Esophagus muscularis mucosa (tissue), 4 donors: ENCODE data around the gene SLC35G3.

Experiments used
- EP300 ChIP-seq: sonication (generic); formaldehyde crosslinking; IDR thresholded peaks from one replicate; pipeline ENCODE4 v1.6.1; 2017; ENCODE audit warnings: antibody characterized with exemption
- POLR2AphosphoS5 ChIP-seq, 2 donors: sonication (generic); formaldehyde crosslinking; IDR thresholded peaks; one replicate each; pipeline ENCODE4 v1.6.1; 2017; ENCODE audit warnings: antibody characterized with exemption in 2 of 2
- TF ChIP-seq, protein P1 (sequence below), 3 experiments: fragments of 200-600 bp in 2 of 3; fragments of 450-650 bp in 1 of 3; sonication (generic) in 2 of 3; IDR thresholded peaks; one replicate each; pipeline ENCODE4 v1.5.1; 2017 to 2019; ENCODE audit warnings: antibody characterized with exemption in 3 of 3, mild to moderate bottlenecking in 2 of 3, moderate library complexity in 1 of 3

DNA sequence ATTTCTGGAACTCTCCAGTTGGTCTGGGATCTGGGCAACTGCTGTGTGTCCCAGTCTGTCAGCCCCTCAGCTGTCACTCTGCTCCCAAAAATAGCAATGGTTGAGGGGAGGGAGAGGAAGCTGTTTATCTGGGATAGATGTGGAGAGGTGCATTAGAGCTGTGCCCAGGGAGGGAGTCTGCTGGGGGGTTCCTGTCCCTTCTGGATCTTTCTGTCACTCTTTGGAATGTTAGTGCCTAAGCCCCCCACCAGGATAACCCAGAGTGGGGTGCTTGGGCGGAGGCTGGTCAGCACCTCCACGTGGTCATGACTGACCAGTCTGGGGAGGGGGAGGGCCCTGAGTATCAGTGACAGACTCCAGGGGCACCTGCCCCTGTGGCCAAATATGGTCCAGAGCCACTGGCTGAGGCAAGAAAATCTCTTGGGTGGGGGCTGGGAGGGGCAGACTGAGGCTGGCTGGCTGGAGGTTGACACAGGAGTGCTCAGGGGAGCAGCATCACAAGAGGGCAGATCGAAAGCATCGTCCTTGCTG lies 46.8 kb downstream of the SLC35G3 start, which contains the start of gene UNC45B:
- TF ChIP-seq, protein P1, sequence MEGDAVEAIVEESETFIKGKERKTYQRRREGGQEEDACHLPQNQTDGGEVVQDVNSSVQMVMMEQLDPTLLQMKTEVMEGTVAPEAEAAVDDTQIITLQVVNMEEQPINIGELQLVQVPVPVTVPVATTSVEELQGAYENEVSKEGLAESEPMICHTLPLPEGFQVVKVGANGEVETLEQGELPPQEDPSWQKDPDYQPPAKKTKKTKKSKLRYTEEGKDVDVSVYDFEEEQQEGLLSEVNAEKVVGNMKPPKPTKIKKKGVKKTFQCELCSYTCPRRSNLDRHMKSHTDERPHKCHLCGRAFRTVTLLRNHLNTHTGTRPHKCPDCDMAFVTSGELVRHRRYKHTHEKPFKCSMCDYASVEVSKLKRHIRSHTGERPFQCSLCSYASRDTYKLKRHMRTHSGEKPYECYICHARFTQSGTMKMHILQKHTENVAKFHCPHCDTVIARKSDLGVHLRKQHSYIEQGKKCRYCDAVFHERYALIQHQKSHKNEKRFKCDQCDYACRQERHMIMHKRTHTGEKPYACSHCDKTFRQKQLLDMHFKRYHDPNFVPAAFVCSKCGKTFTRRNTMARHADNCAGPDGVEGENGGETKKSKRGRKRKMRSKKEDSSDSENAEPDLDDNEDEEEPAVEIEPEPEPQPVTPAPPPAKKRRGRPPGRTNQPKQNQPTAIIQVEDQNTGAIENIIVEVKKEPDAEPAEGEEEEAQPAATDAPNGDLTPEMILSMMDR (IDR thresholded peaks at IDR 0.05) = no peak
- TF ChIP-seq POLR2AphosphoS5 (IDR thresholded peaks at IDR 0.05) (no peak), EP300 (no peak)
